OCI-LY1 (cell line): ENCODE results near the gene C2orf42.

ENCODE experiments used
- H2AFZ ChIP-seq: fragments of 200-600 bp; sonication (generic), shearing (Covaris generic); 2 replicates; pipeline ENCODE4 v1.6.0; 2014; ENCODE audit warnings: antibody characterized with exemption, mild to moderate bottlenecking, low read length
- H3F3A ChIP-seq: fragments of 200-600 bp; sonication (generic), shearing (Covaris generic); 2 replicates; pipeline ENCODE4 v1.6.0; 2014; ENCODE audit warnings: mild to moderate bottlenecking, antibody characterized with exemption, low read length, moderate library complexity; ENCODE audit not compliant: insufficient read depth
- H3K27ac ChIP-seq: fragments of 200-600 bp; sonication (generic); 2 replicates; pipeline ENCODE4 v1.5.1; 2014; ENCODE audit warnings: low read length, mixed run types, mild to moderate bottlenecking, low read depth; ENCODE audit not compliant: poor library complexity, severe bottlenecking
- H3K27me3 ChIP-seq: fragments of 200-600 bp; sonication (generic); 2 replicates; pipeline ENCODE4 v1.6.0; 2014; ENCODE audit warnings: antibody characterized with exemption, mild to moderate bottlenecking, low read length, moderate library complexity; ENCODE audit not compliant: insufficient read depth
- H3K36me3 ChIP-seq: fragments of 200-600 bp; sonication (generic); 2 replicates; pipeline ENCODE4 v1.6.1; 2014; ENCODE audit warnings: mild to moderate bottlenecking, antibody characterized with exemption, low read length, moderate library complexity, mixed read lengths; ENCODE audit not compliant: insufficient read depth
- H3K4me1 ChIP-seq: fragments of 200-600 bp; sonication (generic); 2 replicates; pipeline ENCODE4 v1.5.1; 2014; ENCODE audit warnings: mild to moderate bottlenecking, low read length, moderate library complexity; ENCODE audit not compliant: insufficient read depth, severe bottlenecking
- H3K4me2 ChIP-seq: fragments of 200-600 bp; sonication (generic), shearing (Covaris generic); 2 replicates; pipeline ENCODE4 v1.6.1; 2014; ENCODE audit warnings: low read length
- H3K4me3 ChIP-seq: fragments of 200-600 bp; sonication (generic); 2 replicates; pipeline ENCODE4 v1.5.1; 2014; ENCODE audit warnings: low read length, low read depth, mild to moderate bottlenecking, mixed read lengths; ENCODE audit not compliant: poor library complexity, severe bottlenecking
- H3K79me2 ChIP-seq: fragments of 200-600 bp; shearing (Covaris generic); 2 replicates; pipeline ENCODE4 v1.6.1; 2016; ENCODE audit warnings: mixed run types, low read length, mixed read lengths; ENCODE audit not compliant: insufficient read depth
- H3K9ac ChIP-seq: fragments of 200-600 bp; sonication (generic), shearing (Covaris generic); 2 replicates; pipeline ENCODE4 v1.6.1; 2014; ENCODE audit warnings: mild to moderate bottlenecking, low read length, mixed read lengths
- H3K9me2 ChIP-seq: fragments of 200-600 bp; sonication (generic), shearing (Covaris generic); 2 replicates; pipeline ENCODE4 v1.6.1; 2014; ENCODE audit warnings: low read depth, mild to moderate bottlenecking, low read length, mixed read lengths
- H3K9me3 ChIP-seq: fragments of 200-600 bp; shearing (Covaris generic); 2 replicates; pipeline ENCODE4 v1.6.1; 2014; ENCODE audit warnings: low read length, mixed read lengths
- H4K20me1 ChIP-seq: fragments of 200-600 bp; sonication (generic), shearing (Covaris generic); 2 replicates; pipeline ENCODE4 v1.6.0; 2016; ENCODE audit warnings: mild to moderate bottlenecking, low read length; ENCODE audit not compliant: insufficient read depth
- CTCF ChIP-seq: fragments of 200-600 bp; sonication (generic), shearing (Covaris generic); IDR thresholded peaks from 2 replicates; pipeline ENCODE4 v1.5.1; 2017; ENCODE audit warnings: mild to moderate bottlenecking, antibody characterized with exemption, low read length, moderate library complexity, mixed read lengths
- EZH2 ChIP-seq: fragments of 200-600 bp; sonication (generic), shearing (Covaris generic); IDR thresholded peaks from 2 replicates; pipeline ENCODE4 v1.8.0; 2017; ENCODE audit warnings: borderline replicate concordance, mixed run types, mild to moderate bottlenecking, antibody characterized with exemption, low read length, moderate library complexity, mixed read lengths

C2orf42 gene

GRCh38 chr2:70116936-70117552 lies 73.8 kb downstream of the C2orf42 start:
- Histone ChIP-seq H3K27me3 (no peaks in the 10 kb centered on the region), H3F3A (0 out of 2 replicates have a peak, but pooled peaks cover 4% of the 10 kb centered on the region), H3K4me3 (no peak overlapping the region), H3K9me2 (no peaks in the 10 kb centered on the region), H3K4me1 (peaks cover 77% of the 10 kb centered on the region), H4K20me1 (no peaks in the 10 kb centered on the region), H3K27ac (peak overlapping the region; percentile 97), H3K36me3 (no peaks in the 10 kb centered on the region), H3K9me3 (no peaks in the 10 kb centered on the region), H3K9ac (peak overlapping the region; percentile 1; the same call in 1 of the 2 replicates), H3K79me2 (no peaks in the 10 kb centered on the region), H2AFZ (no peak overlapping the region), H3K4me2 (no peak overlapping the region; the same call in 1 of the 2 replicates)
- TF ChIP-seq CTCF (no peak), EZH2 (no peak)

GRCh38 chr2:70115646-70116442 lies 75.0 kb downstream of the C2orf42 start:
- Histone ChIP-seq H4K20me1 (no peaks in the 10 kb centered on the region), H3K9me3 (no peaks in the 10 kb centered on the region), H3K79me2 (no peaks in the 10 kb centered on the region), H2AFZ (peak overlapping the region; percentile 7; the same call in 1 of the 2 replicates), H3K4me2 (peak overlapping the region; percentile 25; the same call in 1 of the 2 replicates), H3K27me3 (no peaks in the 10 kb centered on the region), H3K4me1 (peaks cover 65% of the 10 kb centered on the region), H3K4me3 (no peak overlapping the region), H3K27ac (peak overlapping the region; percentile 97), H3K9me2 (no peaks in the 10 kb centered on the region), H3K9ac (peak overlapping the region; percentile 26; the same call in 1 of the 2 replicates), H3K36me3 (no peaks in the 10 kb centered on the region), H3F3A (no peaks in the 10 kb centered on the region)
- TF ChIP-seq EZH2 (no peak), CTCF (no peak)

- Histone ChIP-seq H3K27ac (peak overlapping the region; percentile 35), H3K9me3 (no peaks in the 10 kb centered on the region), H3K9ac (no peak overlapping the region), H3K4me3 (no peak overlapping the region), H3K27me3 (no peaks in the 10 kb centered on the region), H3K79me2 (no peaks in the 10 kb centered on the region), H3F3A (no peaks in the 10 kb centered on the region), H3K36me3 (no peaks in the 10 kb centered on the region), H2AFZ (no peak overlapping the region), H3K9me2 (no peaks in the 10 kb centered on the region), H3K4me2 (no peak overlapping the region), H4K20me1 (no peaks in the 10 kb centered on the region), H3K4me1 (peaks cover 55% of the 10 kb centered on the region)
- TF ChIP-seq EZH2 = no peak
- TF ChIP-seq CTCF = no peak
Observed at GRCh38 chr2:70113359-70114070, 77.3 kb downstream of the C2orf42 start.
